Left colon (tissue), 2 donors: ENCODE measurements around the gene NF1. TPM values are rescaled to one million over a fixed set of nuclear protein-coding genes. Genes with fewer than 3 reads are reported as not detected.

Source experiments
- ATAC-seq: fragments of 200-7000 bp; cut with Tn5 transposase; one replicate; pipeline ENCODE4 v1.9.1; 2020; ENCODE audit warnings: mild to moderate bottlenecking, moderate library complexity
- DNase-seq, 2 donors: peaks; one replicate each; pipeline ENCODE4 v3.0.0-alpha.2; 2020
- intact Hi-C, 2 donors: fragments of 100-400 bp; cut with DNase I in 1 of 2; cut with micrococcal nuclease in 1 of 2; formaldehyde crosslinking; loops; one replicate each; pipeline versions ENCODE4 v1.11.2 to v1.14.0; 2022; cut with DNase I, micrococcal nuclease
- total RNA-seq, 2 donors: library from RNA; stranded (reverse); fragmentation: NEBNext Ultra II Directional; extraction: Animal tissue kit (Norgen Biotek cat#: 25700); gene quantifications; one replicate each; pipeline ENCODE4 v1.2.1, GENCODE V29; 2021
- donor health status: DM: no; HTN: no; CAD: no.
- donor health status: DM: yes; HTN: yes; CAD: no.

Gene NF1
- total RNA-seq, 2 donors from 2014 or later = 48.9 to 61.4 TPM

DNA sequence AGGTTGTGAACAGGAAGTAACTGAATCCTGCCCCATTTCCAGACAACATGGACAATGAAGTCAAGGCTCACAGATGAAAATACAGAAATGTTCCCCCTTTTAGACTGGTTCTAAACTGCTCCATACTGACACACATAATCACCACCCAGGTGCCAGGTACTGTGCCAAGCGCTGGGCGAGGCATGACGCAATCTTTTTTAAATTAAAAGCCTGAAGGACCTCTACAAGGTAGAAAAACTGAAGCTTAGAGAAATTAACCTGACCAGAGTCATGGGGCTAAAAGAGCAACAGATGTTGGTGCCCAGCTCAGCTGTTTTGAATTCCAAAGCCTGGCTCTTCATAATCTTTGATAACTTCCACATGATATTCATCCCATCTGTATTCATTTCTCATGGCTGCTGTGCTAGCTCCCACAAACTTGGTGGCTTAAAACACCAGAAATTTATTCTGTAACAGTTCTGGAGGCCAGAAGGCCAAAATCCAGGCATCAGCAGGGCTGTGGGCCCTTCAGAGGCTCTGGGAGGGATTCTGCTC lies 291.8 kb downstream of the NF1 start:
- ATAC-seq = no peak
- no peak for DNase-seq
- intact Hi-C loops = no loop called here

DNA sequence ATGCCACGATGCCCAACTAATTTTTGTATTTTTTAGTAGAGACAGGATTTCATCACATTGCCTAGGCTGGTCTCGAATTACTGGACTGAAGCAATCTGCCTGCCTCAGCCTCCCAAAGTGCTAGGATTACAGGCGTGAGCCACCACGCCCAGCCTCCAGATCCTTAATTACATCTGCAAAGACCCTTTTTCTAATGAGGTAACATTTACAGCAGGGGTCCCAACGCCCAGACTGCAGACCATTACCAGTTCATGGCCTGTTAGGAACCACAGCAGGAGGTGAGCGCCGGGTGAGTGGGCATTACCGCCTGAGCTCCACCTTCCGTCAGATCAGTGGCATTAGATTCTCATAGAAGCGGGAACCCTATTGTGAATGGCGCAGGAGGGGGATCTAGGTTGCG lies 292.7 kb downstream of the NF1 start:
- intact Hi-C loops = no loop called here
- DNase-seq (no peak), ATAC-seq (no peak)

DNA sequence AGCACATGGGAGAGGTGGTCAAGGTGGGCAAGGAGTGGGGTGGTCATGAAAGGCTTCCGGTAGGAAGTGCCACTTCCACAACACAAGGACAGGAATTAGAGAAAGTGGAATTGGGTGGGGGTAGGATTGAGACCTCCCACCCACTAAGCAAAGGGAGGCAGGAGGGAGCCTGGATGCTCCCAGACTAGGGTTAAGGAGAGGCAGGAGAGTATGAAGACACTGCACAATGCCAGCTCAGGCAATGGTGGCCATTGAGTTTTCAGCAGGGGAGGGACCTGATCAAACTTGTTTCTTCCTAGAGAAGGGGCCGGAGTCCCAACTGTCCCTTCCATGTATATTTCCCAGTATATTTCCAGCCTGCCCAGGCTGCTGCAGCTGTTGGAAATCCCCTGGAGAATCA lies 293.6 kb downstream of the NF1 start:
- intact Hi-C loops = no loop called here
- DNase-seq = no peak
- ATAC-seq = no peak

- DNase-seq = peak in 1 of 2 donors; percentile 16
- intact Hi-C loops = no loop called here
- ATAC-seq = peak; percentile 28
These were observed 294.2 kb downstream of the NF1 start for GRCh38 chr17:31388770-31389656.

GRCh38 chr17:31389657-31390381 lies 295.0 kb downstream of the NF1 start:
- intact Hi-C loops = no loop called here
- no peak for ATAC-seq
- no peak for DNase-seq

DNA sequence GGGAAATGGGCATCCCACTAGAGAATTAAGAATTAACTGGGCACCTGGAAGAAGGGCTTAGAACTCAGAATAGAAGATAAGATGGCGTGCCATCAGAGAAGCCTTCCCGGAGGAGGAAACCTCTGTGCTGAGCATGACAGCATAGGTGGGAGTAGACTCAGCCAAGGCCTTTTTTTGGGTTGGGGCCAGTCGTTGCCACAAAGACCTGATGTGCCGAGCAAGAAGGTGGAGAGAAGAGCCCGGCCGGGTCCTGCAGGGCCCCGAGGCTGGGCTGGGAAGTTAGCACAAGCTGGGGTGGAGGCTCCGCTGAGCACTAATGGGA lies 295.6 kb downstream of the NF1 start:
- intact Hi-C loops = no loop called here
- DNase-seq = no peak
- ATAC-seq = no peak

- intact Hi-C loops = no loop called here
- ATAC-seq = peak; percentile 10
These were observed 296.1 kb downstream of the NF1 start for GRCh38 chr17:31390748-31391495.

DNA sequence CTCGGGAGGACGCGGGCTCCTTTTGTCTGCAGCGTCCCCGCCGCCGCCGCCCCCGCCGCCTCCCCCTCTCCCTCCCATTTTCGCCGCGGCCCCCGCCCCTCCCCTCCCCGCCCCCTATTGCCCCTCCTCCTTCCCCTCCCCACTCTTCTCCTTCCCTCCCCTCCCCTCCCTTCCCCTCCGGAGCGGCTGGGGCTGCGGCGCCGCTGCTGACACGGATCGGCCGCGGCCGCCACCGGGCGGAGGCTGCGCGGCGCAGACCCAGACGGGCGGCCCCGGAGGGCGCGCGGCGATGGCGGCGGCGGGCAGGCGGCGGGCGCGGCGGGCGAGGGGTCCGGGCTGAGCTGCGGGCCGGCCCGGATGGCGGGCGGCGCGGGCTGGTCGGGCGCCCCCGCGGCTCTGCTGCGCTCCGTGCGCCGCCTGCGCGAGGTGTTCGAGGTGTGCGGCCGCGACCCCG lies 296.7 kb downstream of the NF1 start, which contains the start of gene RAB11FIP4:
Gene RAB11FIP4, plus strand, starts transcription at position 180 of the 454 bp plus-strand sequence. Its CDS starts 178 bp downstream, at position 358.
- ATAC-seq (peak; percentile 38), DNase-seq (no peak)
- intact Hi-C loops = no loop called here

More at GRCh38 chr17:31390748-31391495, 296.1 kb downstream of the NF1 start:
- no peak for DNase-seq

DNA sequence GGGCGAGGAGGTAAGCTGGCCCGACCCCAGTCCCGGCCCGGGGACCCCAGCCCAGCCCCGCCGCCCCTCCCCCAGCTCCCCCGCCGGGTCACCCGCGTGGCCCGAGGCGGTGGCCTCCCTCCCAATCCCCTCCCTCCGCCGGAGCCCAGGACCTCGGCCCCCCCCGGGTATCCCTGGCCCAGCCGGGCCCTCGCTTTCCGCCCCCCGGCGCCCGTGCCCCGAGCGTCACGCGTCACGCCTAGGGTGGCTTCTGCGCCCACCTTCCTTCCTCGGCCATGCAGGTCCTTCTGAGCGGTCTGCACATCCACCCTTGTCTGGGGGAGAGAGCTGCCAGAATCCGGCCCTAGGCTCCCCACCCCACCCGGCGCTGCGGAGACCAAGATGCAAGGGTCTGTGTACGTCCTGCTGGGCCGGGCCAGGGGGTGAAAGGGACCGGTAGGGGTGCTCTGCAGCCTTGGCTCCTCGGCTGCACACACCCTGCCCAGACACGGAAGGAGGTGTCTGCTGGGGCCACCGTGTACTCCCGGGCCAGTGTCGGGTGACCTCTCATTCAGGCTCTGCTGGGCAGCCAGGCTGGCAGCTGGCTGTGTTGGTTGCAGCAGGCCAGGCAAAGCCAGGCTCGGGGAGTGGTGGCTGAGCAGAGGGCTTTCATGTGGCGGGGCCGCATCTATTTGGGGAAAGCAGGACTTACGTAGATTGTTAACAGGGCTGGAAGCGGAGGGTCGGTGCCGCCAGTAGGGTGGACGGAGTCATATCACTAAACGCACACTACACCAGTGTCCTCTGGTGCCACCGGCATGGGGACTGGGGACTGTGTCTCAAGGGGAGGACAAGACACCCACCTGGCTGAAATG lies 297.5 kb downstream of the NF1 start:
- DNase-seq (no peak), ATAC-seq (no peak)
- intact Hi-C loops = no loop called here

DNA sequence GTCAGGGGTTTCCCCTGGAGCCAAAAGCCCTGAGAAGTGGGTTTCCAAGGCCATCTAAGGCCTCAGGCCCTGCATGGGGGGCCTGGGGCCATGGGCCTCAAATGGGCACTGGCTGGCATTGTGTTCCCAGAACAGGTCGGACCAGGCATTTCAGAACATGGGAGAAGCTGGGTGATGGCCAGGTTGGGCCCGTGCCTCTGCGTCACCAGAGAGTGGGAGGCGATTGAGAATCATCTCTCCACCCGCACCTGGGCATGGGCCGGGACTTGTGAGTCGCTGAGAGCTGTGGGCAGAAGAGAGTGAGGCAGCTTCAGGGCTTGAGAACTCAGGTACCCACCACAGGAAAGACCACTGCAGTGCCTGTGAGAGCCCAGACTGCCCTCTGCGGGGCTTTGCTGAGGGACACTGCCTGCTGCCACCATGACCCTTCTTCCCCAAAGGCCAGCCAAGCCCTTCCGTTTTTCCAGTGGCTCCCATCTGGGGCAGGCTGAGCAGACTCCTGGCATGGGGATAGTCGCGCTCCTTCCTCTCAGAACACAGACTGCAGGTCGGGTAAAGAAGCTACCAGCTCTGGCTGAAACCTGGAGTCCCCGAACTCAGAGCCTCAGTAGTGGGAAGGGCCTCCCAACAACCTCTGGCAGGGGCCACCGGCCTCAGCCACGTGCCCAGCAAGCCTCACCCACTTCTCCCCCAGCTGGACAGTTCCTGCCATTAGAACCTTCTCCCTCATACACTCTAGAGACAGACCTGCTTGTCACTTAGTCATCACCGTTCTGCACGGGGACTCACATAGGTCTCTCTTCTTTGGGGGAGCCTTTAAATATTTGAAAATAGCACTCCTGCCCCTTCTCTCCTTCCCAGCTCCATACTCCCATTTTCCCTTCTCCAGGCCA lies 298.3 kb downstream of the NF1 start:
- intact Hi-C loops = no loop called here
- ATAC-seq (no peak), DNase-seq (no peak)

DNA sequence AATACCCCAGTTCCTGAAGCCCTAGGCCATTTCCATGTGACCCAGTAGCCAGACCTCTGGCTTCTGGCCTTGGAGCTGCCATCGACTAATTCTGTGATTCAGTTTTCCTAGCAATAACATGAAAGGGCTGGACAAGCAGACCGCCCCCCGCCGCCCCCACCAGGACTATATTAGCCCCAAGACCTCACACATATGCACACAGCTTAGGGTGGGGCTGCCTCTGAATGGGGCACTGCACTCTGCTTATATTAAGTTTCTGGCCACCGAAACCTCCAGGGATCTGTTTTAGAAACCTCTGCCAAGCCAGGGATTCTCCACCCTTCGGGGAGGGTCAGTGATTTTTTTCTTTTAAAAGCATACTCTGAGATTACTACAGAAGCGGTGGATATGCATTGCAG lies 299.0 kb downstream of the NF1 start:
- intact Hi-C loops = no loop called here
- ATAC-seq = no peak
- DNase-seq = no peak

- ATAC-seq (peak; percentile 62), DNase-seq (peak in 1 of 2 donors; percentile 70)
- intact Hi-C loops = no loop called here
These were observed 299.8 kb downstream of the NF1 start for GRCh38 chr17:31394544-31394943.

DNA sequence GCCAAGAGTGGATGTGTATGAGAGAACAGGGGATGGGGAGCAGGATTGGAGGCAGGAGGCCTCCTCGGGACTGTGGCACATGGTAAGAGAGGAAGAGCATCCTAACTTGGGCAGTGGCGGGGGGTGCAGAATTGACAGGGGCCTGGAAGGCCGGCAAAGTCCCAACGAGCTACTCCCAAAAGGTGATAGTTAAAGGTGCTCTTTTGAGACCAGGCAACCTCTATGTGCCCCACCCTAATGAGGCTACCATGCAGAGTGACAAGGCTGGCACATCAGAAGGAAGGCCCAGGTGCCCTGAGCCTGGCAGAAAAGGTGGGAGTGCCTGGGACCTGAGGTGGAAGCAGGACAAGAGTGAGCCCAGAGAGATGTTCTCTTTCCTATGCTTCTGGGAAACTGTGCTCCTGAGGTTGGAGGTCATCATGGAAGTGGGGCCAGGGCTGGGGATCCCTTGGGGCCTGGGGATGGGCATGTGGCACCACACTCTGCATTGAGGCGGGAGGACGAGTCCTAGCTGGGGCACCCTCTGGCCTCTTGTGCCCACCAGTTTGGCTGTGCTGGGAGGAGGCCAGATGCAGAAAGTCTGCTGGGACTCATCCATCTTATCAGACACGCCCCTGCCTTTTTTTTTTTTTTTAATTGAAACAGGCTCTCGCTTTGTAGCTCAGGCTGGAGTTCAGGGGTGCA lies 302.6 kb downstream of the NF1 start:
- ATAC-seq (no peak), DNase-seq (no peak)
- intact Hi-C loops = no loop called here

- DNase-seq = no peak
- ATAC-seq = no peak
- intact Hi-C loops = no loop called here
These were observed 303.9 kb downstream of the NF1 start for GRCh38 chr17:31398381-31399311.

DNA sequence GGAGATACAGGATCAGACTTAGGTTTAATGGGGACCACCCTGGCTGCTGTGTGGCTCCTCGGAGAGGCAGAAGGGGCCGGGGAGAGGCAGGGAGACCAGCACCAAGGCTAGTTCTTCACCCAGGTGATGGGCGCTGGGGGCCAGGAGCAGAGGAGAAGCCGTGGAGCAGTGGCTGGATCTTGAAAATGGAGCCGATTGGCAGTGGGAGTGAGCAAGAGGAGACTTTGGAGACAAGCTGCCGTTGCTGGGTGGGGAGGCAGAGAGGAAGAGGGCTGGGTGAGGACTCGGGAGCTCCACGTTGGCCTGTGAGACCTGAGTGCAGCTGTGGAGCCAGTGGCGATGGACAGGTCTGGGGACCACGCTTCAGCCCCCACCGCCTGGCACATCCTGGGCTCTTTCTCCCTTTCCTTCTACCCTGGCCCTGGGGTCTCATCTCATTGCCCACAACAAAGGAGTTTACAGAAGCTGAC lies 305.7 kb downstream of the NF1 start:
- DNase-seq (no peak), ATAC-seq (no peak)
- intact Hi-C loops = no loop called here
